HCT116 (cell line): ENCODE results near the gene DNHD1. TPM values are rescaled to one million over a fixed set of nuclear protein-coding genes. Genes with fewer than 3 reads are reported as not detected.

Source experiments
- ATAC-seq: fragments of 200-7000 bp; cut with Tn5 transposase; 2 replicates; pipeline ENCODE4 v1.9.1; 2020; ENCODE audit warnings: mild to moderate bottlenecking, moderate library complexity
- BruUV-seq: library from RNA; stranded (reverse); fragments of 400-500 nt; replicated peaks from 2 replicates; lab custom pipeline; 2021; lab: Mats Ljungman, UMichigan
- CTCF ChIA-PET: fragments of 300-600 bp; sonication (Branson Sonifier 250); formaldehyde crosslinking; loops from one replicate; lab custom pipeline; 2021; ENCODE audit warnings: antibody characterized with exemption; lab: Charles Lee
- POLR2A ChIA-PET: fragments of 300-600, 350-600 bp; sonication (Branson Sonifier 250); formaldehyde crosslinking; loops from one replicate; lab custom pipeline; 2021; ENCODE audit warnings: antibody characterized with exemption; lab: Charles Lee
- RAD21 ChIA-PET, 2 experiments: fragments of 300-600 bp; sonication (Branson Sonifier 250); formaldehyde crosslinking; loops; one replicate each; lab custom pipeline; 2023; ENCODE audit warnings: low total read pairs in 2 of 2; ENCODE audit not compliant: uncharacterized antibody in 2 of 2, unreplicated experiment in 2 of 2, low non-redundant PET in 1 of 2; lab: Charles Lee
- DNase-seq: peaks from one replicate; pipeline ENCODE4 v3.0.0-alpha.2; 2010; ENCODE audit warnings: low read depth, low spot score
- H2AFZ ChIP-seq: fragments of 200-600 bp; shearing (Covaris generic), sonication (generic); 2 replicates; pipeline ENCODE4 v1.6.1; 2017; ENCODE audit warnings: low read depth, mixed run types, mixed read lengths, antibody characterized with exemption, low read length; ENCODE audit not compliant: poor library complexity, severe bottlenecking
- H3K27ac ChIP-seq: 2 replicates; pipeline ENCODE4 v1.5.1; 2012; ENCODE audit warnings: low read depth, low read length
- H3K27me3 ChIP-seq: fragments of 200-600 bp; sonication (generic); 2 replicates; pipeline ENCODE4 v1.6.1; 2016; ENCODE audit warnings: mixed run types, low read length, mixed read lengths; ENCODE audit not compliant: insufficient read depth
- H3K36me3 ChIP-seq, 2 experiments: fragments of 200-500 bp in 1 of 2; fragments of 200-600 bp in 1 of 2; sonication (Bioruptor generic) in 1 of 2; sonication (generic) in 1 of 2; 2 replicates each; pipeline versions ENCODE4 v1.5.1 to v1.6.1; 2014 to 2016; ENCODE audit warnings: low read length in 2 of 2, inconsistent platforms in 1 of 2, mixed read lengths in 1 of 2, mixed run types in 1 of 2; ENCODE audit not compliant: insufficient read depth in 2 of 2, control insufficient read depth in 1 of 2
- H3K4me1 ChIP-seq, 2 experiments: fragments of 200-600 bp in 1 of 2; sonication (generic) in 1 of 2; 2 replicates each; pipeline versions ENCODE4 v1.5.1 to v1.6.1; 2012 to 2017; ENCODE audit warnings: low read length in 2 of 2, inconsistent platforms in 1 of 2, mild to moderate bottlenecking in 1 of 2, mixed read lengths in 1 of 2, mixed run types in 1 of 2, moderate library complexity in 1 of 2; ENCODE audit not compliant: insufficient read depth in 2 of 2, control insufficient read depth in 1 of 2
- H3K4me2 ChIP-seq: fragments of 200-600 bp; sonication (generic); 2 replicates; pipeline ENCODE4 v1.6.1; 2017; ENCODE audit warnings: mixed run types, low read length, mixed read lengths
- H3K4me3 ChIP-seq, 2 experiments: fragments of 200-600 bp in 1 of 2; sonication (generic) in 1 of 2; replicated peaks in 1 of 2; 2 replicates each; pipeline ENCODE4 v1.5.1; 2011 to 2016; ENCODE audit warnings: low read length in 2 of 2, control low read depth in 1 of 2, low read depth in 1 of 2, mild to moderate bottlenecking in 1 of 2, mixed read lengths in 1 of 2, mixed run types in 1 of 2
- H3K79me2 ChIP-seq: fragments of 200-600 bp; sonication (generic); 2 replicates; pipeline ENCODE4 v1.6.1; 2017; ENCODE audit warnings: mild to moderate bottlenecking, mixed run types, low read length, moderate library complexity, mixed read lengths; ENCODE audit not compliant: insufficient read depth
- H3K9ac ChIP-seq: fragments of 200-600 bp; sonication (generic); 2 replicates; pipeline ENCODE4 v1.6.1; 2016; ENCODE audit warnings: low read length, mixed read lengths
- H3K9me2 ChIP-seq: fragments of 200-600 bp; sonication (generic), shearing (Covaris generic); 2 replicates; pipeline ENCODE4 v1.6.1; 2017; ENCODE audit warnings: mixed run types, mild to moderate bottlenecking, moderate library complexity; ENCODE audit not compliant: insufficient read depth
- H3K9me3 ChIP-seq, 2 experiments: fragments of 200-500 bp in 1 of 2; fragments of 200-600 bp in 1 of 2; sonication (Bioruptor generic) in 1 of 2; sonication (generic) in 1 of 2; 2 replicates each; pipeline ENCODE4 v1.6.1; 2014 to 2017; ENCODE audit warnings: low read length in 2 of 2, mixed read lengths in 2 of 2, inconsistent platforms in 1 of 2, low read depth in 1 of 2, mild to moderate bottlenecking in 1 of 2, mixed run types in 1 of 2, moderate library complexity in 1 of 2; ENCODE audit not compliant: control insufficient read depth in 1 of 2, insufficient read depth in 1 of 2
- H4K20me1 ChIP-seq: fragments of 200-600 bp; sonication (generic), shearing (Covaris generic); 2 replicates; pipeline ENCODE4 v1.6.1; 2017; ENCODE audit warnings: mixed run types, mild to moderate bottlenecking, moderate library complexity; ENCODE audit not compliant: insufficient read depth
- CBX3 ChIP-seq: IDR thresholded peaks from 2 replicates; pipeline ENCODE4 v1.6.1; 2012; ENCODE audit warnings: low read depth
- CEBPB ChIP-seq: IDR thresholded peaks from 2 replicates; pipeline ENCODE4 v1.6.1; 2012; ENCODE audit warnings: low read depth
- ELF1 ChIP-seq: IDR thresholded peaks from 2 replicates; pipeline ENCODE4 v1.6.1; 2012; ENCODE audit warnings: low read depth, borderline replicate concordance
- EZH2 ChIP-seq: fragments of 200-600 bp; sonication (generic); IDR thresholded peaks from 2 replicates; pipeline ENCODE4 v1.6.1; 2017; ENCODE audit warnings: antibody characterized with exemption, mixed run types
- FOSL1 ChIP-seq: IDR thresholded peaks from 2 replicates; pipeline ENCODE4 v1.6.1; 2012; ENCODE audit warnings: low read depth
- JUND ChIP-seq: IDR thresholded peaks from 2 replicates; pipeline ENCODE4 v1.6.1; 2012
- POLR2AphosphoS5 ChIP-seq: IDR thresholded peaks from 2 replicates; pipeline ENCODE4 v1.6.1; 2011; ENCODE audit warnings: mild to moderate bottlenecking, low read depth, low read length, moderate library complexity
- RAD21 ChIP-seq: IDR thresholded peaks from 2 replicates; pipeline ENCODE4 v1.6.1; 2012; ENCODE audit warnings: low read depth, mild to moderate bottlenecking
- SIN3A ChIP-seq: IDR thresholded peaks from 2 replicates; pipeline ENCODE4 v1.6.1; 2012; ENCODE audit warnings: low read depth
- SP1 ChIP-seq: IDR thresholded peaks from 2 replicates; pipeline ENCODE4 v1.6.1; 2012; ENCODE audit warnings: low read depth
- SRF ChIP-seq: IDR thresholded peaks from 2 replicates; pipeline ENCODE4 v1.6.1; 2012; ENCODE audit warnings: low read depth
- TCF7L2 ChIP-seq: IDR thresholded peaks from 2 replicates; pipeline ENCODE4 v1.7.0; 2011; ENCODE audit warnings: borderline replicate concordance, inconsistent platforms; ENCODE audit not compliant: insufficient read depth, insufficient read length; ENCODE audit errors: extremely low read depth
- ZFX ChIP-seq: fragments of 450-650 bp; IDR thresholded peaks from 2 replicates; pipeline ENCODE4 v1.6.1; 2017
- intact Hi-C: fragments of 100-400 bp; cut with micrococcal nuclease; formaldehyde crosslinking; loops from 2 replicates; pipeline ENCODE4 v1.10.0; 2022
- total RNA-seq: library from RNA; stranded (reverse); gene quantifications from one replicate; pipeline ENCODE4 v1.2.1, GENCODE V29; 2021; ENCODE audit not compliant: unreplicated experiment
- TF ChIP-seq, protein P1 (sequence below): IDR thresholded peaks from 2 replicates; pipeline ENCODE4 v1.6.1; 2012
- TF ChIP-seq, protein P2 (sequence below), 3 experiments: fragments of 200-600 bp in 1 of 3; sonication (generic) in 1 of 3; IDR thresholded peaks in 2 of 3; conservative IDR thresholded peaks in 1 of 3; 2 replicates each; pipeline ENCODE4 v1.5.1; 2012 to 2017; ENCODE audit warnings: low read depth in 2 of 3, low read length in 2 of 3, antibody characterized with exemption in 1 of 3, borderline replicate concordance in 1 of 3, control low read depth in 1 of 3, mild to moderate bottlenecking in 1 of 3, mixed read lengths in 1 of 3, mixed run types in 1 of 3, moderate library complexity in 1 of 3; ENCODE audit not compliant: insufficient read depth in 1 of 3
- TF ChIP-seq, protein P3 (sequence below): IDR thresholded peaks from 2 replicates; pipeline ENCODE4 v1.6.1; 2012; ENCODE audit warnings: low read depth

DNHD1 gene
- total RNA-seq, 1 experiment from 2014 or later: 8.0 TPM

DNA sequence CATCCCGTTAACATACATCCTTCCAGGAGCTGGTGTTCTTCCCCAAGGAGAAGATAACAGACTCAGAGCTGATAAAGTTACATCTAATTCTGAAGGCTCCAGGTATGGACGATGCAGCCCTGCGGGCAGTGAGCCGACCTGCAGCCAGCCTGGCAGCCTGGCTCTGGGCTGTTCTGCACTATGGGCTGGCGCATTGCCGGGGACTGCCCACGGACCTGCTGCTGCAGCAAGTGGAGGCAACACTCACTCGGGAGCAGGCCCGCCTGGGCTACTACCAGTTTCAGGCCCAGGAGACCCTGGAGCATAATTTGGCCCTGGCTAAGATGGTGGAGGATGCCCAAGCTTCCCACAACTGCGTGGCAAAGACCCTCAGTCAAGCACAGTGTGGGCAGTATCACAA lies 66.6 kb downstream of the DNHD1 start:
- ATAC-seq (no peak), DNase-seq (no peak)
- no peaks in the 10 kb centered on the region for H3K79me2 ChIP-seq
- H3K27ac ChIP-seq: no peak overlapping the region
- RAD21 ChIA-PET: no interaction called here
- peaks cover 0 to 6% of the 10 kb centered on the region in 2 experiments; a peak in 1 of 4 replicates for H3K4me1 ChIP-seq
- H3K4me2 ChIP-seq: no peak overlapping the region
- no peaks in the 10 kb centered on the region for H3K9me3 ChIP-seq
- H3K9ac ChIP-seq: no peak overlapping the region
- H3K4me3 ChIP-seq: no peak overlapping the region
- intact Hi-C loops: no loop called here
- CTCF ChIA-PET: no interaction called here
- H3K9me2 ChIP-seq: no peaks in the 10 kb centered on the region
- no peak for TF ChIP-seq SP1
- TF ChIP-seq CEBPB: no peak
- TF ChIP-seq JUND: no peak
- H3K36me3 ChIP-seq: no peaks in the 10 kb centered on the region; a peak in 1 of 4 replicates
- POLR2A ChIA-PET: no interaction called here
- H3K27me3 ChIP-seq: no peaks in the 10 kb centered on the region
- no TSS peak for BruUV-seq
- H4K20me1 ChIP-seq: no peaks in the 10 kb centered on the region
- no peak overlapping the region for H2AFZ ChIP-seq

DNA sequence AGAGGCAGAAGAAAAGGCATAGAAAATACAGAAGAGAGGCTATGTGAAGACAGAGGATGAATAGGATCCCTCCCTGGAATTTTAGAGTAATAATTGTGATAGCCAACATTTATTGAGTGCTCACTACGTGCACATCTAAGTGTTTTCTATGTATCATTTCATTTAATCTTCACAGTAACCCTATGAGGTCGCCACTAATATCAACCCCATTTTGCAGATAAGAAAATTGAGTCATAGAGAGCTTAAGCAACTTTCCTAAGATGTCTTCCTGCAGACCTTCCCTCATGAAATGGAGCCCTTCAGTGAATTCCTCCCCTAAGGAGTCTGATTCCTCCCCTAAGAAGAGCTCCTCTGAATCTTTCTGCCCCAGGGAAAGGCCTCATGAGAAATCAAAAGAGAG lies 68.2 kb downstream of the DNHD1 start:
- no peak overlapping the region for H2AFZ ChIP-seq
- H3K4me2 ChIP-seq: no peak overlapping the region
- ChIA-PET CTCF (no interaction called here), POLR2A (no interaction called here), RAD21 (no interaction called here)
- H3K36me3 ChIP-seq: no peaks in the 10 kb centered on the region; a peak in 1 of 4 replicates
- ATAC-seq (no peak), DNase-seq (no peak)
- H3K4me1 ChIP-seq: peaks cover 0 to 6% of the 10 kb centered on the region in 2 experiments; a peak in 1 of 4 replicates
- no peaks in the 10 kb centered on the region for H3K27me3 ChIP-seq
- no peak overlapping the region for H3K4me3 ChIP-seq
- no peaks in the 10 kb centered on the region for H3K79me2 ChIP-seq
- no peaks in the 10 kb centered on the region for H3K9me2 ChIP-seq
- H3K9me3 ChIP-seq: no peaks in the 10 kb centered on the region
- H4K20me1 ChIP-seq: no peaks in the 10 kb centered on the region
- intact Hi-C loops: no loop called here
- no peak overlapping the region for H3K27ac ChIP-seq
- H3K9ac ChIP-seq: no peak overlapping the region
- no TSS peak for BruUV-seq
- TF ChIP-seq POLR2AphosphoS5: no peak
- TF ChIP-seq CEBPB: no peak
- no peak for TF ChIP-seq JUND
- TF ChIP-seq RAD21: no peak
- TF ChIP-seq, protein P1, sequence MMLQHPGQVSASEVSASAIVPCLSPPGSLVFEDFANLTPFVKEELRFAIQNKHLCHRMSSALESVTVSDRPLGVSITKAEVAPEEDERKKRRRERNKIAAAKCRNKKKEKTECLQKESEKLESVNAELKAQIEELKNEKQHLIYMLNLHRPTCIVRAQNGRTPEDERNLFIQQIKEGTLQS: no peak
- no peak for TF ChIP-seq ELF1
- TF ChIP-seq SIN3A: no peak
- TF ChIP-seq, protein P2, sequence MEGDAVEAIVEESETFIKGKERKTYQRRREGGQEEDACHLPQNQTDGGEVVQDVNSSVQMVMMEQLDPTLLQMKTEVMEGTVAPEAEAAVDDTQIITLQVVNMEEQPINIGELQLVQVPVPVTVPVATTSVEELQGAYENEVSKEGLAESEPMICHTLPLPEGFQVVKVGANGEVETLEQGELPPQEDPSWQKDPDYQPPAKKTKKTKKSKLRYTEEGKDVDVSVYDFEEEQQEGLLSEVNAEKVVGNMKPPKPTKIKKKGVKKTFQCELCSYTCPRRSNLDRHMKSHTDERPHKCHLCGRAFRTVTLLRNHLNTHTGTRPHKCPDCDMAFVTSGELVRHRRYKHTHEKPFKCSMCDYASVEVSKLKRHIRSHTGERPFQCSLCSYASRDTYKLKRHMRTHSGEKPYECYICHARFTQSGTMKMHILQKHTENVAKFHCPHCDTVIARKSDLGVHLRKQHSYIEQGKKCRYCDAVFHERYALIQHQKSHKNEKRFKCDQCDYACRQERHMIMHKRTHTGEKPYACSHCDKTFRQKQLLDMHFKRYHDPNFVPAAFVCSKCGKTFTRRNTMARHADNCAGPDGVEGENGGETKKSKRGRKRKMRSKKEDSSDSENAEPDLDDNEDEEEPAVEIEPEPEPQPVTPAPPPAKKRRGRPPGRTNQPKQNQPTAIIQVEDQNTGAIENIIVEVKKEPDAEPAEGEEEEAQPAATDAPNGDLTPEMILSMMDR (IDR thresholded peaks at IDR 0.05 in 2 of 3, conservative IDR thresholded peaks at IDR 0.05 in 1 of 3; ENCODE audit: borderline replicate concordance in 1 of 3, insufficient read depth in 1 of 3, low read depth in 2 of 3, low read length in 2 of 3): no peak
- TF ChIP-seq SRF: no peak
- TF ChIP-seq SP1: no peak
- no peak for TF ChIP-seq CBX3
- no peak for TF ChIP-seq TCF7L2
- no peak for TF ChIP-seq FOSL1
- TF ChIP-seq ZFX: no peak
- TF ChIP-seq EZH2: no peak
- TF ChIP-seq, protein P3, sequence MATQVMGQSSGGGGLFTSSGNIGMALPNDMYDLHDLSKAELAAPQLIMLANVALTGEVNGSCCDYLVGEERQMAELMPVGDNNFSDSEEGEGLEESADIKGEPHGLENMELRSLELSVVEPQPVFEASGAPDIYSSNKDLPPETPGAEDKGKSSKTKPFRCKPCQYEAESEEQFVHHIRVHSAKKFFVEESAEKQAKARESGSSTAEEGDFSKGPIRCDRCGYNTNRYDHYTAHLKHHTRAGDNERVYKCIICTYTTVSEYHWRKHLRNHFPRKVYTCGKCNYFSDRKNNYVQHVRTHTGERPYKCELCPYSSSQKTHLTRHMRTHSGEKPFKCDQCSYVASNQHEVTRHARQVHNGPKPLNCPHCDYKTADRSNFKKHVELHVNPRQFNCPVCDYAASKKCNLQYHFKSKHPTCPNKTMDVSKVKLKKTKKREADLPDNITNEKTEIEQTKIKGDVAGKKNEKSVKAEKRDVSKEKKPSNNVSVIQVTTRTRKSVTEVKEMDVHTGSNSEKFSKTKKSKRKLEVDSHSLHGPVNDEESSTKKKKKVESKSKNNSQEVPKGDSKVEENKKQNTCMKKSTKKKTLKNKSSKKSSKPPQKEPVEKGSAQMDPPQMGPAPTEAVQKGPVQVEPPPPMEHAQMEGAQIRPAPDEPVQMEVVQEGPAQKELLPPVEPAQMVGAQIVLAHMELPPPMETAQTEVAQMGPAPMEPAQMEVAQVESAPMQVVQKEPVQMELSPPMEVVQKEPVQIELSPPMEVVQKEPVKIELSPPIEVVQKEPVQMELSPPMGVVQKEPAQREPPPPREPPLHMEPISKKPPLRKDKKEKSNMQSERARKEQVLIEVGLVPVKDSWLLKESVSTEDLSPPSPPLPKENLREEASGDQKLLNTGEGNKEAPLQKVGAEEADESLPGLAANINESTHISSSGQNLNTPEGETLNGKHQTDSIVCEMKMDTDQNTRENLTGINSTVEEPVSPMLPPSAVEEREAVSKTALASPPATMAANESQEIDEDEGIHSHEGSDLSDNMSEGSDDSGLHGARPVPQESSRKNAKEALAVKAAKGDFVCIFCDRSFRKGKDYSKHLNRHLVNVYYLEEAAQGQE: no peak
